DND-41 (cell line): Measurements from ENCODE around the gene FIBCD1.

ENCODE experiments used
- ATAC-seq: fragments of 200-7000 bp; cut with Tn5 transposase; 3 replicates; pipeline ENCODE4 v1.9.1; 2021; ENCODE audit warnings: low read depth; ENCODE audit not compliant: insufficient read depth
- DNase-seq: peaks from one replicate; pipeline ENCODE4 v3.0.0-alpha.2; 2020
- H2AFZ ChIP-seq: 2 replicates; pipeline ENCODE4 v1.6.0; 2012; ENCODE audit warnings: low read depth, low read length
- H3K27ac ChIP-seq: 2 replicates; pipeline ENCODE4 v1.5.1; 2012; ENCODE audit warnings: low read length, inconsistent platforms
- H3K27me3 ChIP-seq: fragments of 200-600 bp; sonication (generic); 2 replicates; pipeline ENCODE4 v1.6.0; 2012; ENCODE audit warnings: low read length, mild to moderate bottlenecking, inconsistent platforms; ENCODE audit not compliant: insufficient read depth, poor library complexity
- H3K36me3 ChIP-seq: 2 replicates; pipeline ENCODE4 v1.5.1; 2012; ENCODE audit warnings: low read length, inconsistent platforms; ENCODE audit not compliant: insufficient read depth
- H3K4me1 ChIP-seq: 2 replicates; pipeline ENCODE4 v1.5.1; 2012; ENCODE audit warnings: mild to moderate bottlenecking, low read length; ENCODE audit not compliant: insufficient read depth
- H3K4me2 ChIP-seq: 2 replicates; pipeline ENCODE4 v1.6.0; 2012; ENCODE audit warnings: mild to moderate bottlenecking, moderate library complexity, low read length, inconsistent platforms; ENCODE audit not compliant: insufficient read depth
- H3K4me3 ChIP-seq, 2 experiments: fragments of 200-600 bp in 1 of 2; shearing (Covaris generic) in 1 of 2; 2 replicates each; pipeline ENCODE4 v1.5.1; 2012 to 2016; ENCODE audit warnings: inconsistent platforms in 2 of 2, low read length in 2 of 2, mild to moderate bottlenecking in 2 of 2, low read depth in 1 of 2, moderate library complexity in 1 of 2
- H3K79me2 ChIP-seq: 2 replicates; pipeline ENCODE4 v1.6.0; 2012; ENCODE audit warnings: low read length, inconsistent platforms; ENCODE audit not compliant: insufficient read depth
- H3K9ac ChIP-seq: 2 replicates; pipeline ENCODE4 v1.6.0; 2012; ENCODE audit warnings: low read depth, mild to moderate bottlenecking, inconsistent platforms, low read length, moderate library complexity
- H3K9me3 ChIP-seq: 2 replicates; pipeline ENCODE4 v1.5.1; 2012; ENCODE audit warnings: low read length, moderate library complexity, mild to moderate bottlenecking, inconsistent platforms; ENCODE audit not compliant: insufficient read depth, severe bottlenecking
- H4K20me1 ChIP-seq: 2 replicates; pipeline ENCODE4 v1.6.0; 2012; ENCODE audit warnings: low read length; ENCODE audit not compliant: insufficient read depth
- CTCF ChIP-seq: IDR thresholded peaks from 2 replicates; pipeline ENCODE4 v1.5.1; 2012; ENCODE audit warnings: borderline replicate concordance, low read length, moderate library complexity, mild to moderate bottlenecking; ENCODE audit not compliant: poor library complexity, severe bottlenecking; ENCODE audit errors: extremely low read depth
- EZH2 ChIP-seq: IDR thresholded peaks from 3 replicates; pipeline ENCODE4 v1.6.1; 2012; ENCODE audit warnings: borderline replicate concordance, low read depth, mild to moderate bottlenecking, moderate library complexity, low read length, inconsistent platforms; ENCODE audit not compliant: severe bottlenecking

FIBCD1 gene

GRCh38 chr9:130886981-130887380, 52.1 kb downstream of the FIBCD1 start:
- Histone ChIP-seq H3K4me2 (no peak overlapping the region), H2AFZ (no peak overlapping the region), H4K20me1 (peaks cover 26% of the 10 kb centered on the region), H3K27ac (no peak overlapping the region), H3K4me3 (no peak overlapping the region), H3K4me1 (no peaks in the 10 kb centered on the region), H3K9me3 (no peaks in the 10 kb centered on the region), H3K27me3 (no peaks in the 10 kb centered on the region), H3K36me3 (peaks cover 81% of the 10 kb centered on the region), H3K9ac (no peak overlapping the region), H3K79me2 (no peaks in the 10 kb centered on the region)
- DNase-seq (no peak), ATAC-seq (no peak)
- TF ChIP-seq EZH2: no peak
- no peak for TF ChIP-seq CTCF

GRCh38 chr9:130885484-130886375, 53.3 kb downstream of the FIBCD1 start:
- Histone ChIP-seq H3K4me1 (no peaks in the 10 kb centered on the region), H3K36me3 (peaks cover 87% of the 10 kb centered on the region), H4K20me1 (peaks cover 28% of the 10 kb centered on the region), H3K9ac (no peak overlapping the region), H3K4me2 (no peak overlapping the region), H3K27me3 (no peaks in the 10 kb centered on the region), H2AFZ (no peak overlapping the region), H3K27ac (no peak overlapping the region), H3K79me2 (no peaks in the 10 kb centered on the region), H3K4me3 (no peak overlapping the region), H3K9me3 (no peaks in the 10 kb centered on the region)
- DNase-seq (no peak), ATAC-seq (no peak)
- TF ChIP-seq CTCF (no peak), EZH2 (no peak)

GRCh38 chr9:130884542-130885483, 54.2 kb downstream of the FIBCD1 start:
- Histone ChIP-seq H3K4me3 (no peak overlapping the region), H3K36me3 (peaks cover 90% of the 10 kb centered on the region), H3K9me3 (no peaks in the 10 kb centered on the region), H3K4me1 (no peaks in the 10 kb centered on the region), H3K27me3 (no peaks in the 10 kb centered on the region), H3K9ac (no peak overlapping the region), H3K27ac (no peak overlapping the region), H3K79me2 (no peaks in the 10 kb centered on the region), H4K20me1 (peaks cover 31% of the 10 kb centered on the region), H2AFZ (no peak overlapping the region), H3K4me2 (no peak overlapping the region)
- TF ChIP-seq CTCF (no peak), EZH2 (no peak)
- ATAC-seq: no peak
- DNase-seq: no peak
